Measurements from ENCODE around the gene ADSS1.

ADSS1 gene

DNA sequence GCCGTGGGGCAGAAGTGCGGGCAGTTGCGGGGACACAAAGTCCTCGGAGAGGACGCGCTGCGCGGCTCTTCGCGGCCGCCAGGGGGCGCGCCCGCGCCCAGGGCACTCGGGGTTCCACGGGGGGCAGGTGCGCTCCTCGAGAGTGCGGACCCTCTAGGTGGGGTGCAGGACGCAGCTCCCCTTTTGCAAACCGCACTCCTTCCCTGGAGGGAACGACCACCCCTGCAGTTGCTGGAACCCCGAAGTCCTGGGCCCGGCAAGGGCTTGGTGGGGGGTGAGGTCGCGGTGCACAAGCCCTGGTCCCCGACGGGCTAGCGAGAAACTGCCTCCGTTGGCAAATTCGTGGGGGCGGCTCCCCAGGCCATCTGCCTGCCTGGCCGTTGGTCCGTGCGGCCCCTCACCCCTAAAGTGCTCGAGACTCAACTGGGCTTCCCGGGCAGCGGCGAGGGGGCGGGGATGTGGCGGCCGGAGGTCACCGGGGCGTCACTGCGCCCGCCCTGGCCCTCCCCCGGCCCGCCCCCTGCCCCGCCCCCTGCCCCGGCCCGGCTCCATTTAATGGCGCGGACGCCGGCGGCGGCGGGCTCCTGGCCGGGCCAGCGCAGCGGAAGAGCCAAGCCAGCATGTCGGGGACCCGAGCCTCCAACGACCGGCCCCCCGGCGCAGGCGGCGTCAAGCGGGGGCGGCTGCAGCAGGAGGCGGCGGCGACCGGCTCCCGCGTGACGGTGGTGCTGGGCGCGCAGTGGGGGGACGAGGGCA is at the start of gene ADSS1:
Gene ADSS1 (plus strand): TSS at position 579 of the 756 bp plus-strand sequence. CDS start 42 bp downstream, at position 621.
- no peaks in the 10 kb centered on the region for H3K36me3 ChIP-seq (ENCODE audit: control insufficient read depth, low read depth, low read length)
- H3K4me1 ChIP-seq (ENCODE audit: control insufficient read depth, low read depth, low read length): peaks cover 4% of the 10 kb centered on the region
- no peak within 1 kb of the TSS for H3K9ac ChIP-seq (ENCODE audit: low read length)
- no peak within 1 kb of the TSS for H3K27ac ChIP-seq (ENCODE audit: low read length)
- H3K9me3 ChIP-seq (ENCODE audit: control insufficient read depth, low read depth, low read length): no peaks in the 10 kb centered on the region
- no peaks in the 10 kb centered on the region for H3K27me3 ChIP-seq (ENCODE audit: control insufficient read depth, insufficient read depth, low read length)
- H3K4me3 ChIP-seq (ENCODE audit: low read length): peak within 1 kb of the TSS; percentile 62

DNA sequence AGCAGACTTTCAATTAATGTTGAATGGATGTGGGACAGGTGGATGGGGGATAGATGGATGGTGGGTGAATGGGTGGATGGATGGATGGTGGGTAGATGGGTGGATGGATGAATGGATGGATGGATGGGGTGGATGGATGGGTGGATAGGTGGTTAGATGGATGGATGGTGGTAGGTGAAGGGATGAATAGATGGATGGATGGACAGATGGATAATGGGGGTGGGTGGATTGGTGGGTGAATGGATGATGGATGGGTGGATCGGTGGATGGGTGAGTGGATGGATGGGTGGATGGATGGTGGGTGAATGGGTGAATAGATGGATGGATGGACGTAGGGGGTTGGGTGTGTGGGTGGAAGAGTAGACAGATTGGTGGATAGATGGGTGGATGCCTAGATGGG is 48.6 kb upstream of the ADSS1 start:
- Histone ChIP-seq H3K4me1 (ENCODE audit: control insufficient read depth, low read depth, low read length) (peaks cover 14% of the 10 kb centered on the region), H3K36me3 (ENCODE audit: control insufficient read depth, low read depth, low read length) (no peaks in the 10 kb centered on the region), H3K9me3 (ENCODE audit: control insufficient read depth, low read depth, low read length) (no peaks in the 10 kb centered on the region), H3K27me3 (ENCODE audit: control insufficient read depth, insufficient read depth, low read length) (no peaks in the 10 kb centered on the region), H3K4me3 (ENCODE audit: low read length) (no peak overlapping the region), H3K9ac (ENCODE audit: low read length) (no peak overlapping the region), H3K27ac (ENCODE audit: low read length) (no peak overlapping the region)

DNA sequence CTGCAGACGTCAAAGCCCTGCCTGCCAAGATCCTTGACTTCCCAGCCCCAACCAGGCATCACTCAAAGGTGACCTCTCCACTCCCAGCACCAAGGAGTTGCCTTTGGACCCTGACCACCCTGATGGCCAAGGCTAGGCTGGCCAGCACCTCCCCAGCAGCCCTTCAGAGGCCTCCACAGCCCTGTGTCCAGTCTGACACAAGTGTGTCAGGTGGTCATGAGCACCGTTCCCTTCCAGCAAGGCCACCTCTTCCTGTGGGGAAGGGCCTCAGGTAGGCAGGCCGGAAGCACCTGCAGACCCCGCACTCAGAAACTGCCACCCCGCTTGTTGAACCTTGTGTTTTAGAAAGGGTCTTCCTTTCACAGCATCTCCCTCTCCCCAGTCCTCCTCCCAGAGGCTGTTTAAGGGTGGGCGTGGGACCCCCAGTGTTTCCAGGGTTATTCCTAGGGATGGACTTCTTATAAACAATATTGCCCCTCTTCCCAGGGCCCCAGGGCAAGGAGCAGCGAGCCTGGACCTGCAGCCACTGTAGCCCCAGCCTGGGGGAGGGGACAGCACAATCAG is 47.8 kb upstream of the ADSS1 start:
- peak overlapping the region; percentile 55 for H3K4me3 ChIP-seq (ENCODE audit: low read length)
- no peak overlapping the region for H3K9ac ChIP-seq (ENCODE audit: low read length)
- H3K4me1 ChIP-seq (ENCODE audit: control insufficient read depth, low read depth, low read length): peaks cover 20% of the 10 kb centered on the region
- no peaks in the 10 kb centered on the region for H3K9me3 ChIP-seq (ENCODE audit: control insufficient read depth, low read depth, low read length)
- no peaks in the 10 kb centered on the region for H3K36me3 ChIP-seq (ENCODE audit: control insufficient read depth, low read depth, low read length)
- H3K27me3 ChIP-seq (ENCODE audit: control insufficient read depth, insufficient read depth, low read length): no peaks in the 10 kb centered on the region
- no peak overlapping the region for H3K27ac ChIP-seq (ENCODE audit: low read length)

DNA sequence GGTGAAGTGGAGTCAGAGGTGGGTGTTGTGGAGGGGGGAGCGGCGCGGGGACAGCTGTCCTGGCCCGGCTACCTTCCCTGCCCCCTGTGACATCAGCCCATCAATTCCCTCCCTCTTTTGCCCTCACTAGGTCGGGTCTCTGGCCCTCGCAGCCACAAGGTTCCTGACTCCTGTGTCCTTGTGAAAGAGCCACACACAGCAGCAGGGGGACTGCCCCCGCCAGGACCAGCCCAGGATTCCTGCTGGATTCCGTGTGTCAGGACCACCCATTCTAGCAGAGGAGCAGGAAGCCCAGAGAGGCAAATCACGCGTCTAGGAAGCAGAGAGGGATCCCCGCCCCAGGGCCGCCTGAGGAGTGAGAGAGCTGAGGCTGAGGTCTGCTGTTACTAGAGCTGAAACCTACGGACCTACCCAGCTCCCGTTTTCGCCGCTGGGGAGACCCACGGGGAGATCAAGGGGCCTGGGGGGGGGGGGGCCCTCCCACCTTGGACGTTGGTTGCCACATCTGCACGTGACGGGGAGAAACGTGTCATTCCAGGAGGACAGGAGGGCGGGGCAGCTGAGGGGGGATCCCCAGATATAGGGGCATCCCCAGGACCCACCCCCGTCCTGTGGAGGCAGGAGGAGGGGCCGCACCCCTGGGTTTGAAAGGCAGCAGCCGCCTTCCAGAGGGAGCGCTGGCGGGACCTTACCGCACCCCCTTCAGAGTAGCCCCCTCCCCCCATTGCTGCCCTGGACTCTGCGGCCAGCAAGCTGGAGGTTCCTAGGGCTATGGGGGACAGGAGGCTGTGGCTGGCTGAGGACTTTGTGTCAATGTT is 47.1 kb upstream of the ADSS1 start:
- Histone ChIP-seq H3K27ac (ENCODE audit: low read length) (peak overlapping the region; percentile 83), H3K27me3 (ENCODE audit: control insufficient read depth, insufficient read depth, low read length) (no peaks in the 10 kb centered on the region), H3K4me3 (ENCODE audit: low read length) (peak overlapping the region; percentile 55), H3K36me3 (ENCODE audit: control insufficient read depth, low read depth, low read length) (no peaks in the 10 kb centered on the region), H3K9me3 (ENCODE audit: control insufficient read depth, low read depth, low read length) (no peaks in the 10 kb centered on the region), H3K4me1 (ENCODE audit: control insufficient read depth, low read depth, low read length) (peaks cover 27% of the 10 kb centered on the region), H3K9ac (ENCODE audit: low read length) (peak overlapping the region; percentile 88)

DNA sequence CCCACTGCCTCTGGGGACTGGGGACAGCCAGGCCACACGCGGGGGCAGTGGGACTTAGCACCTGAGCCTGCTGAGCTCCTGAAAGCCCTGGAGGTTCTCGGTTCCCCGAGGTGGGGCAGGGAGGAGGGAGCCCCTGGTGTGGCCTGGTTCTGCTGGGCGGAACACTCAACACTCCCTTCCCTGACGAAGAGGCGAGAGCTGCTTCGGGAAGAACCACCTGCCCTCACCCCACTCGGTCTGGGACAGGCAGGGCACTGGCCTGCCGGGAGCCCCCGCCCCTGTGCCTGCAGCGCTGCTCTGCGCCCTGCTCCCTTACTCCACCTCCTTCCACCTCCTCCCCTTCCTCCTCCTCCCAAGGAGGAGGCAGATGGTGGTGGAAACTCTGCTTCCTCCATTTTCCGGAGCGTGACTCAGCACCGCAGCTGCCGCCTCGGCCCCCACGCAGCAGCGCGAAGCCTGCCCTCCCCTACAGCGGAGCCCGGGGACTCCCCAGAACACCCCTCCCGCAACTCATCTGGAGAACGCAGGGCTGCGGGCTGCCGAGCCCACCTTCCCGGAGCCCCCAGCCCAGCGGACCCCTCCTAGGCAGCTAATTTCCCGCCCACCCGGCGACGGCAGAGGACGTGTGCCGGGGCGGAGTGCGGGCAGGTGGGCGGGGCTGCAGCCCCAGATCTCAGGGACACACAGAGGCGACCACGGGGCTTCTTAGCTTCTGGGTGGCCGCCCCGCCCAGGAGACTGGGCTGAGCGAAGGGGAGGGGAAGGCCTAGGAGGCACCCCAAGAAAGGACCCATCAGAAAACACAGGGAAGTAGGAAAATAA is 46.3 kb upstream of the ADSS1 start:
- H3K27me3 ChIP-seq (ENCODE audit: control insufficient read depth, insufficient read depth, low read length): no peaks in the 10 kb centered on the region
- peak overlapping the region; percentile 83 for H3K27ac ChIP-seq (ENCODE audit: low read length)
- H3K9me3 ChIP-seq (ENCODE audit: control insufficient read depth, low read depth, low read length): no peaks in the 10 kb centered on the region
- no peaks in the 10 kb centered on the region for H3K36me3 ChIP-seq (ENCODE audit: control insufficient read depth, low read depth, low read length)
- peak overlapping the region; percentile 55 for H3K4me3 ChIP-seq (ENCODE audit: low read length)
- H3K4me1 ChIP-seq (ENCODE audit: control insufficient read depth, low read depth, low read length): peaks cover 35% of the 10 kb centered on the region
- H3K9ac ChIP-seq (ENCODE audit: low read length): peak overlapping the region; percentile 88

DNA sequence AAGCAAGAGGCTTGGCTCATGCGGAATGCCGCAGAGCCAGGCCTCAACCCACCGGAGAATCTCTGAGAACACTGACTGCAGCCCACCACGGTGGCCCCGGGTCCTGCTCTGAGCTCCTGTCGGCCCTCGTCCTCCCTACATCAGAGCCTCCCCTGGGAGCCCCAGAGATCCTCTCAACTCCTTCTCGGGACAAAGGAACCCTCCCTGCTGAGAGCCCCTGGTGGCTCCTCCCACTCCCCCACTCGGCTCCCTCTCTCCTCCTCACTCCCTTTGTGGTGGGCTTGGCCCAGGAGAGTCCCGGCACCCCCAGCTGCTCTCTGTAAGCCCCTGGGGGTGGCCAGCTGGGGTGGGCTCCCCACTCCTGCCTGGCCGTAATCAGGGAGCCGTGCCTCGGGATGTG is 45.7 kb upstream of the ADSS1 start:
- H3K4me3 ChIP-seq (ENCODE audit: low read length): peak overlapping the region; percentile 55
- H3K9ac ChIP-seq (ENCODE audit: low read length): peak overlapping the region; percentile 88
- peak overlapping the region; percentile 83 for H3K27ac ChIP-seq (ENCODE audit: low read length)
- H3K27me3 ChIP-seq (ENCODE audit: control insufficient read depth, insufficient read depth, low read length): no peaks in the 10 kb centered on the region
- H3K36me3 ChIP-seq (ENCODE audit: control insufficient read depth, low read depth, low read length): no peaks in the 10 kb centered on the region
- H3K9me3 ChIP-seq (ENCODE audit: control insufficient read depth, low read depth, low read length): no peaks in the 10 kb centered on the region
- H3K4me1 ChIP-seq (ENCODE audit: control insufficient read depth, low read depth, low read length): peaks cover 41% of the 10 kb centered on the region

DNA sequence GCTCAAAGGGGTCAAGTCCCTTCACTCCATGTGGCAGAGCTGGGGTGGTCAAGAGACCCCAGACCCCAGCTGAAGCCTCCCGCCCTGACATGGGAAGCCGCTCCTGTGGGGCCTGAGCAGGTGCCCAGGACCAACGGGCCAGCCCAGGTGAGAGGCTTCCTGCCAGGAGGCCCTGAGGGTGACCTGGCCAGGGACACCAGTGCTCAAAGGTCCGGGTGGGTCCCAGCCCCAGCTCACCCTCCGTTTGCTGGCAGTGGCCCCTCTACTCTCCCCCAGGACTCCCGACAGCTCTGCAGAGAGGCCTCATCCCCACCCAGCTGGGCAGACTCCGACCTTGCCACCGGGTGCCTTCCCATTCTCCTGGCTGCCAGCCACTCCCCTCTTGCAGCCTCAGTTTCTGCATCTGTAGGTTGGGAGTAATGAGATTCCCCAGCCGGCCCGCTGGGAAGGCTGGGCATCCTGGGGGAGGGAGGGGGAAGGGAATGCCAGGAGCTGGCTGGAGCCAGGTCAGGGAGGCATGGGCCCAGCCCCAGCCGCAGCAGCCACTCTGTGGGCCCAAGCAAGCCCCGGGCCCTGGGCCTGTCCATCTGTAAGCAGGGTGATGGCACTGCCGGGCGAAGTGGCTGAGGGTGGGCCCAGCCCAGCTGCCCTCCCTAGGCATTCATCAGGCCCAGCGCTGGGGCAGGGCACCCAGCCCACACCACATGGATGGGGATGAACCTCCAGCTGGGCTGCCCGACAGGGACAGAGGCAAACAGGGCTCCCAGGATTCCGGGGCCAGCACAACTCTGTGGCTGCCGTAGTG is 44.9 kb upstream of the ADSS1 start:
- Histone ChIP-seq H3K36me3 (ENCODE audit: control insufficient read depth, low read depth, low read length) (no peaks in the 10 kb centered on the region), H3K9ac (ENCODE audit: low read length) (no peak overlapping the region), H3K27ac (ENCODE audit: low read length) (no peak overlapping the region), H3K9me3 (ENCODE audit: control insufficient read depth, low read depth, low read length) (no peaks in the 10 kb centered on the region), H3K4me3 (ENCODE audit: low read length) (no peak overlapping the region), H3K27me3 (ENCODE audit: control insufficient read depth, insufficient read depth, low read length) (no peaks in the 10 kb centered on the region), H3K4me1 (ENCODE audit: control insufficient read depth, low read depth, low read length) (peaks cover 44% of the 10 kb centered on the region)

DNA sequence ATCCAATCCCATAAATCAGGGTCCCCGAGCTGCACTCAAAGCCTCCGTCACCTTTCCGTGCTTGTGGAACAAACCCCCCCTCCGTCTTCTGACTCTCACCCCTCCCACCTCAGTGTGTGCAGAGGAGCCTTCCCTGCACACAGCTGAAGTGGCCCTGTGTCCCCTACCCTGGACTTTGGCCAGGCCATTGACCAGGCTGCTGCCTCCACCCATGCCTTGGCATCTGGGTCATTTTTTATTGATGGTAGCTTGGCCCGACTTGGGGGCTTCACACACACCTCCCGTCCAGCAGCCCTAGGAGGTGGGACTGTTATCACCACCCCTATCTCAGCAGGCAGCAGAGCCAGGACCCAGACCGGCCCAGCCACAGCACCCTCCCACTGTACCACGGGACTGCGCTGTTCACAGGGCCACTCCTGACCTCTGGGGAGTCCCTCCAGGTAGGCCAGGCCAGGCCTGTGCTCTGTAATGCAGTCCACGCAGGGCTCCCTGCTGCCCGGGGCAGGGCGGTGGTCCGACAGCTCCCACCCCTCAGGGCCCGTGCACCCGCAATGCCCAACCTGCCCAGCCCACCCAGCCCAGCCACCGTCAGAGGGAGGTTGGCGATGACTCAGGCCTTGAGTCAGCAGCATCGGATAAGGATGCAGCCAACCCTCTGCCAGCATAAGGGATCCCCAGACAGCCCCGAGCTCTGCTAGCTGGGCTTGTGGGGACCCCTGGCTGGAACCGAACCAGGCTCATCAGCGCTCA is 43.8 kb upstream of the ADSS1 start:
- no peaks in the 10 kb centered on the region for H3K36me3 ChIP-seq (ENCODE audit: control insufficient read depth, low read depth, low read length)
- H3K9me3 ChIP-seq (ENCODE audit: control insufficient read depth, low read depth, low read length): no peaks in the 10 kb centered on the region
- no peak overlapping the region for H3K4me3 ChIP-seq (ENCODE audit: low read length)
- H3K9ac ChIP-seq (ENCODE audit: low read length): no peak overlapping the region
- peaks cover 49% of the 10 kb centered on the region for H3K4me1 ChIP-seq (ENCODE audit: control insufficient read depth, low read depth, low read length)
- H3K27ac ChIP-seq (ENCODE audit: low read length): no peak overlapping the region
- H3K27me3 ChIP-seq (ENCODE audit: control insufficient read depth, insufficient read depth, low read length): no peaks in the 10 kb centered on the region

DNA sequence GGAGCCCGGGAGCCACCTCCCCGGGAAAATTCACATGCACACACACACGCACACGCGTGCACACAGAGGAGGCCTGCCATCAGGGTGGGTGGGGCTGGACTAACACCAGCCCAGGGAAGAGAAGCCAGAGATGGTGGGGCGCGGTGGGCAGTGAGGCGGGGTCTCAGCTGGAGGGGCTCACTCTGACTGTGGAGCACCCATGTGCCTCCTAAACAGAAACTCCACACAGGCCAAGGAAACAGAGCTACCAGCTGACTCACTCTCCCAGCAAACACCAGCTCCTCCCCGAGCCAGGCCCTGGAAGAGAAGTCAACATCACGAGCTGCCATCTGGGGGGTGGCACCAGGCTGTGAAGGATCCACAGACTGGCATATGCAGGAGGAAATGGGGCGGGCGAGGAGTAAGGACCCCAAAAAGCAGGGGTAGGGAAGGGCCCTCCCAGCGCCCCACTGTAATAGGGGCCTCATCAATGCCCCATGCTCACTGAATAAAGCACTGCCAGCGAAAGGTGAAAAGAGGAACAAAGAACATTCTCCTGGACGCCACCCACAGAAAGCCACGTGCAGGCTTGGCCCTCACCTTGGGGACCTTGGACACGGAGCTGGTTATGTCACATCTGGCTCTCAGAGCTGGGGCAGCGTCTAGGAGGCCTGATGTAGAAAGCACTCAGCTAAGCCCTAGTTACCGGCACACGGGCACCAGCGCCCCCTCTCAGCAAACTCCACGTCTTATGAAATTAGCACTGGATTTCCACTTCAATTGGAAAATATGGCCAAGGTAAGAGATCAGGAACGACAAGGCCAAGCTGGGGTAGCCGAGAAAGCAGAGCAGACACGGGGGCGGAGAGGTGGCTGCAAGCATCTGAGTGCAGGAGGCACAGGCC is 43.0 kb upstream of the ADSS1 start:
- H3K4me1 ChIP-seq (ENCODE audit: control insufficient read depth, low read depth, low read length): peaks cover 49% of the 10 kb centered on the region
- H3K9me3 ChIP-seq (ENCODE audit: control insufficient read depth, low read depth, low read length): no peaks in the 10 kb centered on the region
- H3K36me3 ChIP-seq (ENCODE audit: control insufficient read depth, low read depth, low read length): no peaks in the 10 kb centered on the region
- H3K27me3 ChIP-seq (ENCODE audit: control insufficient read depth, insufficient read depth, low read length): no peaks in the 10 kb centered on the region
- H3K9ac ChIP-seq (ENCODE audit: low read length): peak overlapping the region; percentile 29
- H3K4me3 ChIP-seq (ENCODE audit: low read length): peak overlapping the region; percentile 55
- peak overlapping the region; percentile 61 for H3K27ac ChIP-seq (ENCODE audit: low read length)
